Aorta (tissue), 5 donors: Measurements from ENCODE around the gene MED27. TPM values are rescaled to one million over a fixed set of nuclear protein-coding genes. Genes with fewer than 3 reads are reported as not detected.

Source experiments
- ATAC-seq: fragments of 200-7000 bp; cut with Tn5 transposase; one replicate; pipeline ENCODE4 v1.9.1; 2022; ENCODE audit warnings: moderate library complexity; ENCODE audit not compliant: low FRiP score
- DNase-seq, 2 donors: peaks; one replicate each; pipeline ENCODE4 v3.0.0-alpha.2; 2020
- H3K27ac ChIP-seq, 2 donors: one replicate each; pipeline ENCODE4 v1.5.1; 2013; ENCODE audit warnings: low read length in 2 of 2, mild to moderate bottlenecking in 2 of 2, moderate library complexity in 2 of 2, control low read depth in 1 of 2, inconsistent platforms in 1 of 2, low read depth in 1 of 2
- H3K27me3 ChIP-seq, 2 donors: one replicate each; pipeline ENCODE4 v1.6.1; 2013; ENCODE audit warnings: control low read depth in 1 of 2, low read length in 1 of 2, mild to moderate bottlenecking in 1 of 2, moderate library complexity in 1 of 2; ENCODE audit not compliant: insufficient read depth in 2 of 2, control insufficient read depth in 1 of 2
- H3K36me3 ChIP-seq, 2 donors: one replicate each; pipeline ENCODE4 v1.6.1; 2013; ENCODE audit warnings: control low read depth in 1 of 2, low read length in 1 of 2, mild to moderate bottlenecking in 1 of 2; ENCODE audit not compliant: insufficient read depth in 2 of 2, control insufficient read depth in 1 of 2
- H3K4me1 ChIP-seq, 2 donors: one replicate each; pipeline ENCODE4 v1.6.1; 2013; ENCODE audit warnings: low read length in 2 of 2, control low read depth in 1 of 2, mild to moderate bottlenecking in 1 of 2, moderate library complexity in 1 of 2; ENCODE audit not compliant: insufficient read depth in 2 of 2, control insufficient read depth in 1 of 2
- H3K4me3 ChIP-seq, 2 donors: one replicate each; pipeline ENCODE4 v1.5.1; 2013; ENCODE audit warnings: low read length in 2 of 2, control low read depth in 1 of 2, mild to moderate bottlenecking in 1 of 2
- H3K9me3 ChIP-seq: one replicate; pipeline ENCODE4 v1.6.1; 2013; ENCODE audit warnings: mild to moderate bottlenecking, low read length; ENCODE audit not compliant: control insufficient read depth
- WGBS, 2 donors: extraction: QIAGEN DNeasy Blood & Tissue Kit; methylation state at CpG; one replicate each; pipeline ENCODE4 v1.1.7; 2013; 5-methylcytosine and 5-hydroxymethylcytosine counted together
- intact Hi-C, 2 donors: fragments of 100-400 bp; cut with DNase I; formaldehyde crosslinking; loops; one replicate each; pipeline versions ENCODE4 v1.14.2 to v1.15.0; 2022
- polyA plus RNA-seq, 2 donors: library from polyadenylated mRNA; stranded (reverse); fragments of 200-250 nt; gene quantifications; one replicate each; pipeline ENCODE4 v1.2.3, GENCODE V29; 2013
- total RNA-seq, 2 donors: library from RNA; stranded (reverse); fragmentation: NEBNext Ultra II Directional; extraction: Animal tissue kit (Norgen Biotek cat#: 25700); gene quantifications; one replicate each; pipeline ENCODE4 v1.2.1, GENCODE V29; 2021
- donor health status: healthy with polysubstance abuse.
- donor health status: Bipolar disorder and iron deficiency.
- donor health status: DM: no; HTN: no; CAD: no.
- donor health status: DM: no; HTN: no; CAD: no.
- donor health status: DM: yes; HTN: yes; CAD: no.

Gene MED27
- total and polyA plus RNA-seq, 4 donors = 15.5 to 25.1 (median 20.9) TPM

GRCh38 chr9:131872006-131872405 lies 207.7 kb downstream of the MED27 start:
- H3K27ac ChIP-seq = no peak overlapping the region
- intact Hi-C loops = no loop called here

GRCh38 chr9:131870156-131870555 lies 209.5 kb downstream of the MED27 start:
- H3K27ac ChIP-seq = no peak overlapping the region
- no peaks in the 10 kb centered on the region for H3K9me3 ChIP-seq
- intact Hi-C loops = no loop called here
- no peaks in the 10 kb centered on the region for H3K4me1 ChIP-seq
- H3K36me3 ChIP-seq = no peaks in the 10 kb centered on the region
- H3K27me3 ChIP-seq = no peaks in the 10 kb centered on the region
- DNase-seq (peak in 1 of 2 donors; percentile 35), ATAC-seq (no peak)
- no peak overlapping the region for H3K4me3 ChIP-seq
- 90 to 91% methylated on average over 12 of the region's 12 CpGs for WGBS, 2 donors

More at GRCh38 chr9:131872006-131872405, 207.7 kb downstream of the MED27 start:
- ATAC-seq (no peak), DNase-seq (peak in 1 of 2 donors; percentile 52)
- Histone ChIP-seq H3K4me1 (no peaks in the 10 kb centered on the region), H3K27me3 (no peaks in the 10 kb centered on the region), H3K36me3 (no peaks in the 10 kb centered on the region), H3K4me3 (no peak overlapping the region), H3K9me3 (no peaks in the 10 kb centered on the region)
- WGBS, 2 donors = 83 to 88% methylated on average over 15 of the region's 15 CpGs

GRCh38 chr9:131869348-131869747 lies 210.3 kb downstream of the MED27 start:
- Histone ChIP-seq H3K4me1 (no peaks in the 10 kb centered on the region), H3K36me3 (no peaks in the 10 kb centered on the region), H3K27me3 (no peaks in the 10 kb centered on the region), H3K27ac (no peak overlapping the region), H3K4me3 (no peak overlapping the region), H3K9me3 (no peaks in the 10 kb centered on the region)
- DNase-seq (peak in 1 of 2 donors; percentile 44), ATAC-seq (no peak)
- WGBS, 2 donors = 84% methylated on average over 8 of the region's 8 CpGs
- intact Hi-C loops = no loop called here

- intact Hi-C loops = no loop called here
- Histone ChIP-seq H3K36me3 (peaks cover 0 to under 1% of the 10 kb centered on the region in 2 donors), H3K27ac (no peak overlapping the region), H3K27me3 (no peaks in the 10 kb centered on the region), H3K4me1 (no peaks in the 10 kb centered on the region), H3K9me3 (no peaks in the 10 kb centered on the region), H3K4me3 (no peak overlapping the region)
- ATAC-seq (peak; percentile 59), DNase-seq (peak; percentile 60 to 71)
- 43 to 50% methylated on average over 10 of the region's 10 CpGs for WGBS, 2 donors
Measured at GRCh38 chr9:131868766-131869165, 210.9 kb downstream of the MED27 start.

- no peak for ATAC-seq
- 94 to 97% methylated on average over 6 of the region's 6 CpGs for WGBS, 2 donors
Measured at GRCh38 chr9:131867611-131868192, 212.0 kb downstream of the MED27 start.

GRCh38 chr9:131865446-131866195 lies 214.0 kb downstream of the MED27 start:
- Histone ChIP-seq H3K4me1 (no peaks in the 10 kb centered on the region), H3K36me3 (peaks cover 0 to 7% of the 10 kb centered on the region in 2 donors), H3K4me3 (no peak overlapping the region), H3K27ac (no peak overlapping the region), H3K9me3 (no peaks in the 10 kb centered on the region), H3K27me3 (no peaks in the 10 kb centered on the region)
- ATAC-seq (no peak), DNase-seq (peak; percentile 15 to 53)
- intact Hi-C loops = no loop called here
- 89 to 92% methylated on average over 10 of the region's 10 CpGs for whole genome bisulfite sequencing, 2 donors

More at GRCh38 chr9:131867611-131868192, 212.0 kb downstream of the MED27 start:
- no peaks in the 10 kb centered on the region for H3K4me1 ChIP-seq
- H3K4me3 ChIP-seq = no peak overlapping the region
- DNase-seq = peak; percentile 19 to 40
- peaks cover 0 to 2% of the 10 kb centered on the region in 2 donors for H3K36me3 ChIP-seq
- intact Hi-C loops = no loop called here
- no peaks in the 10 kb centered on the region for H3K9me3 ChIP-seq
- no peak overlapping the region for H3K27ac ChIP-seq
- no peaks in the 10 kb centered on the region for H3K27me3 ChIP-seq

- H3K36me3 ChIP-seq = peaks cover 0 to 7% of the 10 kb centered on the region in 2 donors
- ATAC-seq = no peak
- peak; percentile 27 to 71 for DNase-seq
- intact Hi-C loops = no loop called here
- H3K27ac ChIP-seq = no peak overlapping the region
- H3K27me3 ChIP-seq = no peaks in the 10 kb centered on the region
- H3K9me3 ChIP-seq = no peaks in the 10 kb centered on the region
- no peak overlapping the region for H3K4me3 ChIP-seq
- 88 to 95% methylated on average over 14 of the region's 14 CpGs for WGBS, 2 donors
- no peaks in the 10 kb centered on the region for H3K4me1 ChIP-seq
Measured at GRCh38 chr9:131864531-131864930, 215.1 kb downstream of the MED27 start.

- no peak for ATAC-seq
- 77 to 79% methylated on average over 16 of the region's 16 CpGs for WGBS, 2 donors
- H3K4me3 ChIP-seq = no peak overlapping the region
- no peaks in the 10 kb centered on the region for H3K4me1 ChIP-seq
- intact Hi-C loops = no loop called here
- H3K36me3 ChIP-seq = peaks cover 0 to 7% of the 10 kb centered on the region in 2 donors
- H3K27ac ChIP-seq = no peak overlapping the region
- no peaks in the 10 kb centered on the region for H3K27me3 ChIP-seq
- no peak for DNase-seq
- H3K9me3 ChIP-seq = no peaks in the 10 kb centered on the region
Measured at GRCh38 chr9:131863306-131863896, 216.3 kb downstream of the MED27 start.
